Forelimb muscle (tissue), 1 donor: Measurements from ENCODE around the gene PAGE4. TPM values are rescaled to one million over a fixed set of nuclear protein-coding genes. Genes with fewer than 3 reads are reported as not detected.

Experiments
- DNase-seq: peaks from one replicate; pipeline ENCODE4 v3.0.0-alpha.2; 2013; ENCODE audit warnings: low read depth
- polyA plus RNA-seq: library from polyadenylated mRNA; unstranded; fragments of 120-200 nt; gene quantifications from one replicate; pipeline ENCODE4 v1.2.1, GENCODE V29; 2013; ENCODE audit not compliant: insufficient read length

PAGE4 gene
- polyA plus RNA-seq, result not detected

GRCh38 chrX:49829016-49829415, at the start of gene PAGE4:
Gene PAGE4, plus strand, starts transcription at chrX:49829303. Its CDS starts 1,126 bp downstream, at chrX:49830429.
- no peak for DNase-seq

GRCh38 chrX:49784747-49785280, 44.3 kb upstream of the PAGE4 start:
- DNase-seq, result no peak

DNA sequence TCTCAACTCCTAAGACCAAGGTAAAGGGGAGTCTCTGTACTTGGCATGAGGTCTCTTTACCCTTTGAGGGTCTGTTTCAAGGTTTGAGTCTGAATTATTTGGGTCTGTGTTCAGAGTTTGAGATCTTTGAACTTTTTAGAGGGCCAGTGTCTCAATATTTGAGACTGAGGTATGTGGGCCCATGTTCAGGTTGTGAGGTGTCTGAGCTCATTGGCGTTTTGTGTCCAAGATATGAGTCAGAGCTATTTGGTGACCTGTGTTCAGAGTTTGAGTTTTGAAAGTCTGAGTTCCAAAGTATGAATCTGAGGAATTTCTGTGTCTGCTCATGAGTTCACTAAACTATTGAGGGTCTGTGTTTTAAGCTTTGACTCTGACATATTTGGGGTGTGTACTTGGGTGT, 36.7 kb upstream of the PAGE4 start:
- no peak for DNase-seq

- DNase-seq, result no peak
Measured at GRCh38 chrX:49793686-49794085, 35.4 kb upstream of the PAGE4 start.

GRCh38 chrX:49799828-49800227, 29.3 kb upstream of the PAGE4 start:
- no peak for DNase-seq

DNA sequence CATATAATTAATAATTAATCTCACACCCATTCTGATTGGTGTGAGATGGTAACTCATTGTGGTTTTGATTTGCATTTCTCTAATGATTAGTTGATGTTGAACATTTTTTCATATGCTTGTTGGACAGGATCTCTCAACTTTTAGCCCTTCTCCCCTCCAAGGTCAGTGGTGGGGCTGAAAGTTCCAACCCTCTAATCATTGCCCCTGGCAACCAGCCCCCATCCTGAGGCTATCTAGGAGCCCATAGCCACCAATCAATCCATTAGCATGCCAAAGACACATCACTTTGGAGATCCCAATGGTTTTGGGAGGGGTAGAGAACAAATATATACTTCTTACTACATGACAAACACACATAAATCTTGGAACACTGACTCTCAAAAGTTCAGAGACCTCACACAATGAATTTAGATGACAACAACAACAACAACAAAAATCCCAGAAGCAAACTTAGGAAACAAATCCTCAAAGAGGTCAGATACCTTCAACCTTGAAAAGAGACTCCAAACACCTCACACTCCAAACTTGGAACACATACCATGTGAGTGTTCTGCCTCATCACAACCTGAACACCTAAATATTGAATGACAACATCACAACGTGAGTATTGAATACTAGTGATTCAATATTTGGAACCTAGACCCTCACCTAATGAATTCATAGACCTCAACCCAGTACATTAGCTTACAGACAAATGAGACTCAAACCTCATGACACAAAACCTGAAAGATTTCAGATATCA, 19.0 kb upstream of the PAGE4 start:
- no peak for DNase-seq

DNA sequence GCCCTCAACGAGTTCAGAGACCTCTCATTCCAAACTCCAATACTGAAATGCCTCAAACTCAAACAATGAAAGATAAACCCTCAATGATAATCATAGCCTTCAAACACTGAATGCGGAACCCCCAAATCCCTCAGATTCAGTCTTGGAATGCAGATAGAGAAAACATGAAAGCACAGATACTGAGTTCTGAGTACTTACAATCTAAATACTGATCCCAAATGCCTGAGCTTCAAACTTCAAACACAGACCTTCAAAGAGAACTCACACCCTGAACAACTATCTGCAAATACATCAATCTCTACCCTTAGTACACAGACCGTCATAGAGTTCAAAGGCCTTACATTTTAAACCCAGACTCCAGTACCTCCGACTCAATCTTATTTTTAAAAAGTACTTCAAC, 16.9 kb upstream of the PAGE4 start:
- no peak for DNase-seq

DNA sequence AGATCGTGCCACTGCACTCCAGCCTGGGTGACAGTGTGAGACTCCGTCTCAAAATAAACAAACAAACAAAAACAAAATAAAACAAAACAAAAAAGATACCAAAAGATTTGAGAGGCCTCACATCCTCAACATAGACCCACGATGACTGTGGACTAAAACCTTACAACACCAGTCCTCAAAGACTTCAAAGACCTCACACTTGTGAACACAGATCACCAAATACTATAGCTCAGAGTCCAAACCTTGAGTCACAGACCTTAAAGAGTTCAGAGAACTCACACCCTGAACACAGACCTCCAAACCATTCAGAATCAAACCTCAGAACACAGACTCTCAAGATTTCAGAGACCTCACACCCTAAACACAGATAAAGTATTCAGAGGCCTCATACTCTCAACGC, 12.7 kb upstream of the PAGE4 start:
- no peak for DNase-seq

DNA sequence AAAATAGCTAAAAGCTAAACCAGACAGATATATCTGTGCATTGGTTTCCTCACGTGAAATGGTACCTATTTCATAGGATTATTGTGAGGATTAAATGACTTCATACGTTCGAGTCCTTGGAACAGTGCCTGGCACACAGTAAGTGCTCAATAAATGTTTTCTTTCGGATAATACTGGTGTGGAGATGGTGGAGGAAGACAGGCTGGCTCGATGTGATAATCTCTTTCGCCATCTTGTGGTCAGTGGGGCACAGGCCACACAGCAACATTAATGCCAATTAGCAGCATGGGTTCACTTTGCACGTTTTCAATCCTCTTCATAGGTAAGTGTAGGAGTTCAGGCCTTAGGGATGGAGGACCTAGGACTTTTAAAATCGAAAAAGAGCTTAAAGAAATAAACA, 9.3 kb downstream of the PAGE4 start:
- peak; percentile 9 for DNase-seq

DNA sequence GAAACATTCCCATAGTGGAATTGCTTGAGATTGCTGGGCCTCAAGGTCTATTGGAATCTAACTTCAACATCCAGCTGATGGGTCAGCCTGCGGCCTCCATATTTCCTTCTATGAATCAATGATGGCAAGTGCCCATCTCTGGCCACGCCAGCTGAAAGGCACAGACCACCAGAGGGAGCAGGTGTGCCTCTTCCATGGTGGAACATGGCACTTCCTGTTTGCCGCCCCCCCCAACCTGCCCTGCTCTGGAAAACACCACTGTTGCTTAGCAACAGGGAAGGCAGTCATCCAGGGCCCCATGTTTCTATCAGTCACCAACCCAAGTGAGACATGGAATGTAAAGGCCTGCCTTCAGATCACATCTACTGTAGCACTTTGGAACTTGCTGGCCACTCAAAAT, 11.6 kb downstream of the PAGE4 start:
- DNase-seq, result no peak

- DNase-seq, result no peak
Measured at GRCh38 chrX:49842621-49843020, 13.5 kb downstream of the PAGE4 start.

- DNase-seq, result no peak
Measured at GRCh38 chrX:49844611-49845010, 15.5 kb downstream of the PAGE4 start.

GRCh38 chrX:49845701-49846403, 16.7 kb downstream of the PAGE4 start:
- DNase-seq, result no peak

- no peak for DNase-seq
Measured at GRCh38 chrX:49846522-49846921, 17.4 kb downstream of the PAGE4 start.

GRCh38 chrX:49848275-49848674, 19.2 kb downstream of the PAGE4 start:
- DNase-seq, result no peak

DNA sequence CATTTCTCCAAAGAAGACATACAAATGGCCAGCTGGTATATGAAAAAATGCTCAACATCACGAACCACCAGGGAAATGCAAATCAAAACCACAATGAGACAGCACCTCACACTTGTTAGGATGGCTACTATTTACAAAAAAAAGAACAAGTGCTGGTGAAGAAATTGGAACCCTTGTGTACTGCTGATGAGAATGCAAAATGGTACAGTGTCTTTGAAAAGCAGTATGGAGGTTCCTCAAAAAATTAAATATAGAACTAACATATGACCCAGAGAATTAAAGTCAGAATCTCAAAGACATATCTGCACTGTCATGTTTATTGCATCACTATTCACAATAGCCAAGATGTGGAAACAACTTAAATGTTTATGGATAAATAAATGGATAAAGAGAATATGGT, 20.9 kb downstream of the PAGE4 start:
- DNase-seq, result no peak

- no peak for DNase-seq
Measured at GRCh38 chrX:49853661-49854060, 24.6 kb downstream of the PAGE4 start.

GRCh38 chrX:49856819-49857218, 27.7 kb downstream of the PAGE4 start:
- DNase-seq, result no peak

GRCh38 chrX:49858341-49858740, 29.2 kb downstream of the PAGE4 start:
- DNase-seq, result no peak

DNA sequence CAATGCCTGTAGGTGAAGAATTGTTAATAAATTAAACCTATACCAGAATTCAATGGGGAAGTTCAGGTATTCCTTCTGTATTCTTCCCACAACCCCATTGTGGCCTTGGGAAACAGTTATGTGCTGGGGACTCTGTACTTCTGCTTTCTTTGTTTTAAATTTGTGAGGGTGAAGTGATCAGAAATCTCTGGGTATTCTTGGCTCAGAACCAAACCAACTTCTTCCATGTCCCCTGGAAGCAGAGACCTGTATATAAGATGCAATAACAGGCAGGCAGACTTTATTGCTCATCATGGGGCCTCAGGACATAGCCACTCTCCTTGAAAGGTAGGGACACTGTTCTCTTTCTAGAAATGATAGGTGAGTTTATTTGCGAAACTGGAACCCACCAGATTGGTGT, 30.4 kb downstream of the PAGE4 start:
- no peak for DNase-seq

GRCh38 chrX:49860867-49861535, 31.9 kb downstream of the PAGE4 start:
- DNase-seq, result no peak

DNA sequence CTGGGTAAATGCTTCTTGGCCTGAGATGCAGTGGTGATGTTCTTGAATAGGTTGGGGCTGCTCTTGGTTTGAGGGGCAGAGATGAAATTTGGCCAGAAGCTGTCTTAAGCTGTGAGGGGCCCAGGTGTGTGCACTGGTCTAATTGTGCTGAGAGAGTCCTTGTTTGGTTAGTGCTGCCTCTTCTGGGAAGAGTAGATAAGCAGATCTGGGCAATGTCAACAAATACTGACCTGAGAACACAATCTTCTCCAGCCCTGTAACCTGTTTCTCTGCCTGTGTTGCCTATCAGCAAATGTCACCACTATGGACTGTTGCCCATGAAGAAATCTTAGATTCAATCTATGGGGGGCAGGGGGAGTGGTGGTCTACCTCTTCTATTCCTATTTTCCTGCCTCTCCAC, 33.0 kb downstream of the PAGE4 start:
- no peak for DNase-seq

DNA sequence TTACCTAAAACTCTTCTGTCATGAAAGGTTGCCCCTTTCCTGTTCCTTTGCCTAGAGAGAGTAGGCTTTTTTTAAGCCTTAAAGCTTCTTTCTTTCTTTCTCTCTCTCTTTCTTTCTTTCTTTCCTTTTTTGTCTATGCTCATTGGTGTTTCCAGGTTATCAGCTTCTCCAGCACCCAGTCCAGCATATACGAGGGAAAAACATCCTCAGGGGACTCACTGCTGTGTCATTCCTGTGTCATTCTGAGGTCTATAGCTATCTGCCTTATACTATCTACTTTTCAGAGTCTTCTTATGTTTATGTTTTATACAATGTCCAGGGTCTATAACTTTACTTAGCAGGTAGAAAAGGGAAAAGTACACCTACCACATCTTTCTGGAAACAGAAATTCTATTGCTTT, 39.6 kb downstream of the PAGE4 start:
- DNase-seq, result no peak
